ENCODE data around the gene ROCK2. TPM values are rescaled to one million over a fixed set of nuclear protein-coding genes. Genes with fewer than 3 reads are reported as not detected.

ROCK2 gene
- total RNA-seq, 1 donor from 2014 or later: 37.1 TPM

DNA sequence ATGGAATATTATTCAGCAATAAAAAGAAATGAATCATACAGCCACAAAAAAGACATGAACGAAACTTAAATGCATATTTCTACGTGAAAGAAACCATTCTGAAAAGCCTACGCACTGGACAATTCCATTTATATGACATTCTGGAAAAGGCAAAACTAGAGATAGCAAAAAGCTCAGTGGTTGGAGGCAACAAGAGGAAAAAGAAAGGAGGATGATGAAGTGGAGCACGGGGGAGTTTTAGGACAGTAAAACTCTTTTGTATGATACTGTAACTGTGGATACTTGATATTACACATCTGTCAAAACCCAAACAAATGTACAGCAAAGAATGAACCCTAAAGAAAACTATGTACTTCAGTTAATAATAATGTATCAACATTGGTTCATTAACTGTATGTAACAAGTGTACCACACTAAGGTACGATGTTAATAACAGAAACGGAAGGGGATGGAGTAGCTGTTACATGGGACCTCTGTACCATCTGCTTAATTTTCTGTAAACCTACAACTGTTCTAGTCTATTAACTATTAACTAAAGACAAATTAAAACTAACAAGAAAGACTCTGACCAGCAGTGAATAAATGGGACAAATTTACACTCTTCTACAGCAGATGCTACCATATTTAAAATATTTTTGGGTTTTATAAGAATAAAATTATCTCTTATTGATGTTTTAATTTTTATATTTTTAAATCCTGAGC, 31.5 kb downstream of the ROCK2 start:
- no peak for DNase-seq (ENCODE audit: low read depth in 2 of 2)

DNA sequence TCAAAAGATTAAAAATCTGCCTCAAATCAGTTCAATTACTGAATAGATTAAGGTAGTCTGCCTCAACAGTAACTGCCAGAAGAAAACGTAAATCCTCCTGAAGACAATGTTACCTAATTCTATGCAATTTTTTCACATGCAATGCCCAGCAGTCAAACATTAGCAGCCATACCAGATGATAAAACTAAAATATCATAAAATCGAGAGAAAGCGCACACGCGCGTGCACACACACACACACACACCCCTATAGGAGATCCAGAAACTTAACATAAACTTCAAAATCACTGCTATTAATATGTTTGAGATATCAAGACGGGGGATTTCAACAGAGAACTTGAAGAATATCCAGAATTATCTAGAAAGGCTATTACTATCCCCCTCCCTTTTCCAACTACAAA, 32.9 kb downstream of the ROCK2 start:
- no peak for DNase-seq (ENCODE audit: low read depth in 2 of 2)

DNA sequence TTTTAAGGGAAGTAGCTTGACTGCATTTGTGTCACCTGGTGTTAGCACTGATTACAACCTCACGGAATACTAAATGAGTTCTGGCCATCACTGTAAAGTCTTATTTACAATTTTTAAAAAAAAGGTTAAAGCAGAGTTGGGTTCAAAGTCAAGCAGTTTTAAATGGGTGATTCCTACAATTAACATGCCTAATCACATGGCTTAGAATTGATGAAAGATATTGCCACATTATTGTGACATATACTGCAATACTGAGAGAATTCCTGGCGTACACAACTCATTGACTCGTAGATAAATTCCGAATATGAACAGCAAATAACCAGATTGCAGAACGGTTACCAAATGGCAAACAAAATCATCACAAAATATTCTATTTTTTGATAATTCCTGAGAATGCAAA, 34.2 kb downstream of the ROCK2 start:
- DNase-seq (ENCODE audit: low read depth in 2 of 2): no peak

DNA sequence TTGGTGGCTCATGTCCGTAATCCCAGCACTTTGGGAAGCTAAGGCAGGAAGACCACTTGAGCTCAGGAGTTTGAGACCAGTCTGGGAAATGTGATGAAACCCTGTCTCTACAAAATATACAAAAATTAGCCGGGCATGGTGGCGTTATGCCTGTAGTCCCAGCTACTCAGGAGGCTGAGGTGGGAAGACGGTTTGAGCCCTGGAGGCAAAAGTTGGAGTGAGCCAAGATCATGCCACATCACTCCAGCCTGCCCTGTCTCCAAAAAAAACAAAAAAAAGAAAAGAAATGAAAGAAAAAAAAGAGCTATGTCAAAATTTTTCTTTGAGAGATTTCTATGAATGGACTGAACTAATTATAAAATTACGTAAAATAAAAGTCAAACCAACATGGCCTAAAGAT, 34.7 kb downstream of the ROCK2 start:
- no peak for DNase-seq (ENCODE audit: low read depth in 2 of 2)

DNA sequence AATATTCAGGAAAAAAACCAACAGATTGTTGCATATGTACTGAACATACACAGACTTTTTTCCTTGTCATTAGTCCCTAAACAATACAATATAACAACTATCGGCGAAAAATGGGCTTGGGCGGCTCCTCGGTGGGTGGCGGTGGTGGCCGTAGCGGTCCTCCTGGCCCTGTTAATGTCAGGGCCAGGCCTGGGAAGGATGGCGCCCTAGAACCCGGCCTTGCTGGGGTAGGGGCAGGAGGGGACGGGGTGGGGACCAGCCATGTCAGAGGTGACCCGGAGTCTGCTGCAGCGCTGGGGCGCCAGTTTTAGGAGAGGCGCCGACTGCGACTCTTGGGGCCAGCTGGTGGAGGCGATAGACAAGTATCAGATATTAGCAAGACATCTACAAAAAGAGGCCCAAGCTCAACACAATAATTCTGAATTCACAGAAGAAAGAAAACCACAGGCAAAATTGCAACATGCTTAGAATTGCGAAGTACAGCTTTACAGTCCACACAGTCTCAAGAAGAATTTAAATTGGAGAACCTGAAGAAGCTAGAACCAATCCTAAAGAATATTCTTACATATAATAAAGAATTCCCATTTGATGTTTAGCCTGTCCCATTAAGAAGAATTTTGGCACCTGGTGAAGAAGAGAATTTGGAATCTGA, 36.5 kb downstream of the ROCK2 start:
- no peak for DNase-seq (ENCODE audit: low read depth in 2 of 2)

DNA sequence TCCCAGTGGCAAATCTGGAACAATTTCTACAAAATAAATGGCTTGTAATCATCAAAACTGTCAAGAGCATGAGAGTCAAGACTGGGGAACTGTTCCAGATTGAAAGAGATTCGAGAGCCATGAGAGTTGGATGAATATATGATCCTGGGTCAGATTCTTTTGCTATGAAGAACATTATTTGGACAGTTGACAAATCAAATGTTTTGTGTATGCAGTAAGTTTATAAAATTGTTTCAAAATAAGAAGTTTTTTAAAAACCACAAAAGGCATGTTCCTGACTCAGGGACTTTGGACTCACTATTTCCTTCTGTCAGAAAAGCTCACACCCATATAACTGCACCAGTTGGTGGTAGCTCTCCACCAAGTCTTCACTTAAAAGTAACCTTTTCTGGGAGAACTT, 38.5 kb downstream of the ROCK2 start:
- peak in 1 of 2 donors; percentile 46 for DNase-seq (ENCODE audit: low read depth in 2 of 2)

DNA sequence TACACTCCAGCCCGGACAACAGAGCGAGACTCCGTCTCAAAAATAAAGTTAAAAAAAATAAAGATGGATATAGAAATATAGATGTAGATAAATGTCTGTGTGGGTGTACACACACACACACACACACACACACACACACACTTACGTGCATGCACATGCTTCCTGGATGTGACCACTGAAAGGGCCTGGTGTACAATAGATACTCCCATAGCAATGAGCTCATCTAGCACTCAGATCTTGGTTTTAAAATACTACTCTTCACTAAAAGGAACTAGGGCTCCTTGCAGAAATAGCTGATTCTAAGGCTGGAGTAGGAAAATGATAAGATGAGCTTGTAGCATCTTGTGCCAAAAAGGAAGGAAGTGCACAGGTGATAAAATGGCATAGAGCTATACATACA, 39.1 kb downstream of the ROCK2 start:
- peak in 1 of 2 donors; percentile 23 for DNase-seq (ENCODE audit: low read depth in 2 of 2)

DNA sequence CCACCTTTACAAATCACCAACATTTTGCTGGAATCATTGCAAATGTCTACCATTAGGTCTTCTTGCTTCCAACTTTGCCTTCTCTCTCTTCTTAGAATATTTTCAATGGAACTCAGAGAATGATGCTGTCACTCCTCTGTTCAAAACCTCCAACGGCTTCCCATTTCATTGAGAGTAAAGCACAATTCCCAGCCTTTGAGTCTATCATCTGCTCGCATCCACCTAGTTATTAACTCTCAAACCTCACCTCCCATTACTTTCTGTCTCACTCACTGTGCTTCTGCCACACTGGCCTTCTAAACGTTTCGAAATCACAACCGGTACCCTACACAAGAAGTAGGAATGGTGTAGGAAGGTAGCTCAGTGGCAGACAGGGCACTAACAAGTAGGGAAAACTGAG, 40.0 kb downstream of the ROCK2 start:
- DNase-seq (ENCODE audit: low read depth in 2 of 2): no peak

DNA sequence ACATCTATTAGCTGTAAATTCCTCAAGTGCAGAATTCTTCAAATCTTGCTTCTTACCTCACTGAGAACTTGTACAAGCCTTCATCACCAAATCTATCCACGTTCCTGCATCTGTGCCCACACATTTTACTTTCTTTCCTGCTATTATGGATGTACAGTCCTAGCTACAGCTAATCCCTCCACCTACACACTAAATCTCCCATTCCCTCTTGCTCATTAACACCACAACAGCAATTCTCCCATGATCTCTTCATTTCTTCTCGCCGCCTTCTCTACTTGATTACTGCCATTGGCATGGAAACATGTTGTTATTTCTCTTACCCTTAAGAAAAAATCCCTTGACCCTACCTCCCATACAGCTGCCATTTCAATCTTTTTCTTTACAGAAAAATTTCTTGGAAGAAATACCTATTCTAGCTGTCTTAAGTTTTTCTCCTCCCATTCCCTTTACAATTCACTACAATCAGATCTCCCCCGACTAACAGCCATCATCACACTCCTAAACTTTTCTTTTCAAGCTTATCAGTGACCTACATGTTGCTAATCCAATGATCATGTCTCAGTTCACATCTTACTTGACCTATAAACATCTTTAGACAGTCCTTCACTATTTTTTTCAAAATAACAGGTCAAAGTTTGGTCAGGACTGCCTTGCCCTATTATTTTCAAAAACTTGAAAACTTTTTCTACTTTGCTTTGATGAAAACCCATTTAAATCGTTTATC, 41.0 kb downstream of the ROCK2 start:
- no peak for DNase-seq (ENCODE audit: low read depth in 2 of 2)

DNA sequence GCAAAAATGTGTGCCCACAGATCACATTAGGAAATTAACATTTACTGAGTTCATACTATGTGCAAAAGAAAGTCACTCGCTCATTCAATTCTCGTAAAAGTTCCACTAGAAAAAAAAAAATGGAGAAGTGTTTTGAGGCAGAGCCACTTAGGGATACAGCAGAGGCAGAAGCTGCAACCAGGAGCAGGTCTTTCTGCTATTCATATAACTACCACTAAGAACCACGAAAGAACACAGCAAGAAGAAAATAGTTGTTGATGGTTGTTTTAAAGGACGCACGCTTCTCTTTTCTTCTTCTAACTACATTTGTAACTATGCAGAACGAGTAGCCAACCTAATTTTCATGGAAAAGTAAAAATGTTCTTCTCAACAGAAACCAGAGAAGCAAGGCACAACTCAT, 45.0 kb downstream of the ROCK2 start:
- DNase-seq (ENCODE audit: low read depth in 2 of 2): no peak

DNA sequence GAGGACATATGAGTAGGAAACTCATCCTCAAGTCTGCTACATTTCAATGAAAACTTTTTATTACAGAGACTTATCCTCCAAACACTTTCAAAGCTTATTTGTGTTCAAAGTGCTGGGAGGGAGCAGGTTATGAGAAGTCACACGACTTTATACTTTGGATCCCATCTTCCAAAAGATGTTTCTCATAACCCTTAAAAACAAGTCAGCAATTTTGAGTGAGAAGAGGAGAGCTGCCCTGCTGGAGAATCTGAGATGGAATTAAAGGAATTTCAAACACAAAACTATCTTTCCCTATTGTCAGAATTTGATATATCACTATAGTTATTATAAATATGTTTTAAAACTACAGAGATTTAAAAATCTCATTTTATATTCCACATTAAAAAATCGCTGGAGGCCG, 45.8 kb downstream of the ROCK2 start:
- DNase-seq (ENCODE audit: low read depth in 2 of 2): no peak

DNA sequence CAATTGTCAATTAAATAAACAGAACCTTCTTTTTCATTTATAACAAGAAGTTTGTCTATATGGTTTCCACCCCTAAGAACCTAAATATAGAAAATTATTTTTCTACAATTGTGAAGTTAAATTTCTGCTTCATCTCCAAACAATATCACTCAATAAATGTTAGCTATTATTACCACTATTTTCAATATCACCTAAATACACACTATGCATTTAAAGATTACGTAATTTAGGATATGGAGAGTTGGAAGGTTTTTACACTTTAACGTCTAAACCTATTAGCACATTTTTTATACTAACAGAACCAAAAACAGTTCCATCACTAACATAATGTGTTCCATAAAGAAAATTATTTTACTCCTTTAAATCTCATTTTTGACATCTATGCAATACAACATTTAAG, 48.0 kb downstream of the ROCK2 start:
- DNase-seq (ENCODE audit: low read depth in 2 of 2): no peak

DNA sequence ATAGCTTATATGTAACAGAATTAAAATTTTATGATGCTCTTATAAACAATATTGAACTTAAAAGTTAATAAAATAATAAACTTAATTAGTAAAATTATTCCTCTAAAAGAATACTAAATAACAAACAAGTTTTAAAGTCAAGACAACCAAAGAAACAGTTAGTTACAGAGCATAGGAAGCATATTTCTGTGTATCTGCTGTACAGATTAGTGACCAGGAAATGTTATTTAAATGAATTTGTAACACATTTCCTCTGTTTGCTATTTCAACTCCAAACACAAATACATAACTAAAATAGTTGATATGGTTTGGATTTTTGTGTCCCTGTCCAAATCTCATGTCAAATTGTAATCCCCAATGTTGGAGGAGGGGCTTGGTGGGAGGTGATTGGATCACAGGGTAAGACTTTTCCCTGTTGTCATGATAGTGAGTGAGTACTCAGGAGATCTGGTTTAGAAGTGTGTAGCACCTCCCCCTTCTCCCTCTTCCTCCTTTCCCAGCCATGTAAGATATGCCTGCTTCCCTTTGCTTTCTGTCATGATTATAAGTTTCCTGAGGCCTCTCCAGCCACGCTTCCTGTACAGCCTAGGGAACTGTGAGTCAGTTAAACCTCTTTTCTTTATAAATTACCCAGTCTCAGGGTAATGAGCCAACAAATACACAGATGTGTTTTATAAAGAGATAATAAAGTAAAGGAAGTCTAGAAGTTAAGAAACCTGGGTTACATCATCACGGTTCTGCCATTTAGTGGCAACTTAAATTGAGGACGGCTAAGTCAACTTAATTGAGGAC, 51.8 kb downstream of the ROCK2 start:
- peak; percentile 52 to 91 for DNase-seq (ENCODE audit: low read depth in 2 of 2)

DNA sequence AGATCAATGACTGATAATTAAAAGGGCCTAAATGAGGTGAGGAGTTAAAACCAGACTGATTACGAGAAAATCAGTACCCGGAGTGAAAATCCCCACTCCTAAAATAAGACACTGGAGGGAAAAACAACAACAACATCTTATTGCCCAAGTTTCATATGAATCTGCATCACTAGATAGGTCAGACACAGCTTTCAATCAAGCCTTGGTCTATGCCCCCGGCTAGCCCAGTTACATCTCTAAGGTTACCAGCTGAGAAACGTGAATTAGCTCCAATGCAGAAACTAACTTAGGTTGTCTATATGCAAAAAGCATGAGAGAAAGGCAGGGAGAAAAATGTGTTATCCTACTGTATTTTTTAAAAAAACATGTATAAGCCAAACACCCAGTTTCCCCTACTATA, 53.7 kb downstream of the ROCK2 start:
- DNase-seq (ENCODE audit: low read depth in 2 of 2): no peak

DNA sequence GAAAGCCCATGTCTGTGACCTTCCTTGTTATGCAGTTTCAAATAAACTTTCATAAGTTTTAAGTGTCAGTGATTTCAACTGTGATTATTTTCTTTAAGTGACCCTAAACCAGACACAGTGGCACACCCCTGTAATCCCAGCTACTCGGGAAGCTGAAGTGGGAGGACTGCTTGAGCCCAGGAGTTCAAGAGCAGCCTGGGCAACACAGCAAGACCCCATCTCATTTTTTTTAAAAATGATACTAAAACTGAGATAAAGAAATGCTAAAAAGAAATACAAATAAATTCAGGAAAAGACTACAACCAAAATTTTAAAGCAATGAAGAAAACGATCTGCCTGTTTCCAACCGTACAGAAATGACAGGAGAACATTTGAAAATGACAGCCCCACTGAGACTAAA, 54.2 kb downstream of the ROCK2 start:
- DNase-seq (ENCODE audit: low read depth in 2 of 2): no peak

DNA sequence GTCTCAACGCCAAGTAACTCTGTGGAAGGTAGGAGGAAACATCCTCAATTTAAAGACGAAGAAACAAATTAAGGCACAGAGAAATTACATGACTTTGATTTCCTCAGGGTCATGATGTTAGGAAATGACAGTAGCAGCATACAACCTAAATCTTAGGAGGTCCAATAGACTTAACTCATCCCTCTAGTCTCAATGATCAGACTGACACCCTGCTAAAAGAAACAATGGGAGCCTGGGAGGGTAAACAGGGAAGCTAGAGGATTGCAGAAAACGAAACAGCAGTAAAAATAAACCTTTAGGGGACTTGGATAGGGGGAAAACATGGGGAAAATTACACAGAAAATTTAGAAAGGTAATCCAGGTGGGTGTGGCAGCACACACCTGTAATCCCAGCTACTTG, 56.0 kb downstream of the ROCK2 start:
- DNase-seq (ENCODE audit: low read depth in 2 of 2): peak; percentile 19 to 28

DNA sequence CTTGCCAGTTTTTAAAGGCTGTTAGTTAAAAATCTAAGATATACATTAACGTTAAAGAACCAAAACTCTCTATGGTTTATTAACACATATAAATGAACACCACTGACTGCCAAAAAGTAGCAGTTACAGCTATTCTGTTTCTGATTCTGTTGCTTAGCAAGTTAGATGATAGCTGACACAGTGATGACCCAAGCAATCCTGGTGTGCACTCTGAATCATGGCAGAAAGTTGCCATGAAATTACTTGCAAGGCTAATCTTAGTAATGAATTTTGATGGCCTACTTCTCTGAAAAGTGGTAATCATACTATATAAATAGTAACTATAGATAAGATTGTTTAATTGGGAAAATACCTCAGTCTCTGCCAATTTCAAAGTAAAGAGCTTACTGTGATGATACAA, 57.7 kb downstream of the ROCK2 start:
- peak in 1 of 2 donors; percentile 7 for DNase-seq (ENCODE audit: low read depth in 2 of 2)

DNA sequence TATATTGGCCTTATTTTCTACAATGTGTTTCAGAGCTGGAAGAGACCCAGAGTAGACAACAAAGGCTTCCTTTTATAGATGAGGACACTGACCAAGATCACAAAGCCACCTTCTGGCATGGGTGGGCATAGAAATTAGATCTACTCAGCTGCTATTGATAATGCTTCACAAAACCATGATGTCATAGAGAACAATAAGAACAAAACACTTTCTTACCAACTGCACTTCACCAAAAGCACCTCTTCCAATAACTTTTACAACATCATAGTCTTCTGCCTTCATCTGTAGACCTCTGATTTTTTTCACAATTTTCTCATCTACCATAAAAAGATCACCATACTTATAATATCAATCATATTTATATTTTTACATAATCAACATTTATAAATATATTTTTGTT, 58.1 kb downstream of the ROCK2 start:
- no peak for DNase-seq (ENCODE audit: low read depth in 2 of 2)

DNA sequence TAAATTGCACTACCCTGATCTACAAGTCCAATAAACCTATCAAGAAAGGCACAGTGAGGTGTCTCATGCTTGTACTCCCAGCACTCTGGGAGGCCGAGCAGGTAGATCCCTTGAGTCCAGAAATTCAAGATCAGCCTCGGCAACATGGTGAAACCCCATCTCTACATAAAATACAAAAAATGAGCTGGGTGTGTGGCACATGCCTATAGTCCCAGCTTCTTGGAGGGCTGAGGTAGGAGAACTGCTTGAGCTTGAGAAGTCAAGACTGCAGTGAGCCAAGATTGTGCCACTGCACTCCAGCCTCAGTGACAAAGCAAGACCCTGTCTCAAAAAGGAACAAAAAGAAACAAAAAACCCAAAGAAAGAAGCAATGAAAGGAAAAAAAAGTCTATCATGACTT, 58.9 kb downstream of the ROCK2 start:
- DNase-seq (ENCODE audit: low read depth in 2 of 2): no peak

DNA sequence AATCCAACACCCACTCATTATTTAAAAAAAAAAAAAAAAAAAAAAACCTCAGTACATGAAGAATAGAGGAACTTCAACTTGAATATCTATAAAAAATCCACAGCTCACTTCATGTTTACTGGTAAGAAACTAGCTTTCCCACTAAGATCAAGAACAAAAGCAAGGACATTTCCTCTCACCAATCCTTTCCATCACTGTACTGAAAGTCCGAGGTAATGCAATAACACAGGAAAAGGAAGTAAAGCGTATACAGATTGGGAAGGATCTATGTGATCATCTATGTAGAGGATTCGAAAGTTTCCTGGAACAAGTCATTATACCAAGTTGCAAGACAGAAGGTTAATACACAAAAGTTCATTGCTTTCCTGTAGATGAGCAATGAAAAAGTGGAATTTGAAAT, 63.2 kb downstream of the ROCK2 start:
- peak; percentile 40 to 82 for DNase-seq (ENCODE audit: low read depth in 2 of 2)

DNA sequence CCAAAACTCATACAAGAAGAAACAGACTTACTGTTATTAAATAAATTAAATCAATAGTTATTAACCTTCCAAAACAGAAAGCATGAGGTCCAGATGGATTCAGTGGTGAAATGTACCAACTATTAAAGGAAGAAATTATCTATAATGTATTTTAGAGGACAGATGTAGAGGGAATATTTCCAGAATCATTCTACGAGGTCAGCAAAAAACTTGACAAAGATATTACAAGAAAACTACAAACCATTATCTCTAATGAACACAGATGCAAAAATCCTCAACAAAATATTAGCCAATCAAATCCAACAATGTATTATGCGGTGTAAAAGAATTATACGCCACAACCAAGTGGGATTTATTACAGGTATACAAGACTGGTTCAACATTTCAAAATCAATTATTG, 63.7 kb downstream of the ROCK2 start:
- no peak for DNase-seq (ENCODE audit: low read depth in 2 of 2)

DNA sequence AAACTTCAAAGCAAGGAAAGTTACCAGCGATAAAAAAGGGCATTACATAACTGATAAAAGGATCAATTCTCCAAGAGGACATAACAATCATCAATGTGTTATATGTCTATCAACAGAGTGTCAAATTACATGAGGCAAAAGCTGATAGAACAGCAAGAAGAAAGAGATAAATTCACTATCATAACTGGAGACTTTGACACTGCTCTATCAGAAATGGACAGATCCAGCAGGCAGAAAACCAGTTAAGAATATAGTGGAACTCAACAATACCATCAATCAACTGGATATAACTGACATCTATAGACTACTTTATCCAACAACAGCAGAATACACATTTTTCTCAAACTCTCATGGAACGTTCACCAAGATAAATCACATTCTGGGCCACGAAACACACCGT, 65.0 kb downstream of the ROCK2 start:
- DNase-seq (ENCODE audit: low read depth in 2 of 2): no peak

Measured in lung microvascular endothelial cell (primary cell).